ENCODE measurements around the gene EIF4E1B. TPM values are rescaled to one million over a fixed set of nuclear protein-coding genes. Genes with fewer than 3 reads are reported as not detected.

Gene EIF4E1B
- total RNA-seq: not detected

GRCh38 chr5:176629853-176630680, at the start of gene EIF4E1B, which contains the start of gene SNCB:
Gene EIF4E1B (plus strand): TSS chr5:176630675. CDS start chr5:176642788, 12,113 bp downstream.
Gene SNCB (minus strand): TSS chr5:176630534. CDS start chr5:176629654, 880 bp downstream.

GRCh38 chr5:176609724-176610434, 20.6 kb upstream of the EIF4E1B start, which contains the start of gene GPRIN1:
Gene GPRIN1 (minus strand): TSS chr5:176610156. CDS start chr5:176599834, 10,322 bp downstream.

GRCh38 chr5:176647030-176647842, 16.8 kb downstream of the EIF4E1B start, which contains the start of gene TSPAN17:
Gene TSPAN17 (plus strand): TSS chr5:176647484. CDS start chr5:176647616, 132 bp downstream.

Small RNAs within 50 kb of the gene (small RNA-seq; reads per million reads assigned to genes)
- not detected for gene MIR4281 (ENCODE audit: low replicate concordance)

Other genes starting within 250 kb of the EIF4E1B start
- gene NOP16, start 242.1 kb upstream of the EIF4E1B start, total RNA-seq: 5.2 TPM
- gene HIGD2A, start 241.9 kb upstream of the EIF4E1B start, total RNA-seq: 138 TPM
- gene CLTB, start 214.1 kb upstream of the EIF4E1B start, total RNA-seq: 40.9 TPM
- 33.2 TPM for gene FAF2, start 182.3 kb upstream of the EIF4E1B start, total RNA-seq
- 27.0 TPM for gene RNF44, start 93.3 kb upstream of the EIF4E1B start, total RNA-seq
- gene CDHR2, start 81.3 kb upstream of the EIF4E1B start, total RNA-seq: 10.1 TPM
- gene GPRIN1, start 20.5 kb upstream of the EIF4E1B start, total RNA-seq: 0.93 TPM
- 0.12 TPM for gene SNCB, start 141 bp upstream of the EIF4E1B start, total RNA-seq
- gene TSPAN17, start 16.8 kb downstream of the EIF4E1B start, total RNA-seq: 21.5 TPM
- gene UNC5A, start 179.9 kb downstream of the EIF4E1B start, total RNA-seq: 0.29 TPM